Naive thymus-derived CD8-positive, alpha-beta T cell (primary cell): ENCODE results near the gene CBLL1. TPM values are rescaled to one million over a fixed set of nuclear protein-coding genes. Genes with fewer than 3 reads are reported as not detected.

Experiments used
- ATAC-seq, 2 donors: fragments of 150-1000 bp; cut with Tn5 transposase in 1 of 2; sonication (Bioruptor Pico), chemical (Tn5 transposase) in 1 of 2; 1 replicate in 1 of 2; 2 replicates in 1 of 2; pipeline ENCODE4 v1.10.0; 2021; ENCODE audit warnings: mild to moderate bottlenecking in 2 of 2, moderate library complexity in 2 of 2
- POLR2A ChIA-PET: fragments of 350-600 bp; sonication (Branson Sonifier 250); formaldehyde crosslinking; loops from one replicate; lab custom pipeline; 2021; ENCODE audit warnings: antibody characterized with exemption; lab: Charles Lee
- DNase-seq, 10 donors: peaks; one replicate each; pipeline versions ENCODE4 v3.0.0 to v3.0.0-alpha.2; 2020 to 2022
- H3K27ac Mint-ChIP-seq, 10 donors: one replicate each; pipeline ENCODE4 v1.8.0; 2020 to 2022; ENCODE audit warnings: mild to moderate bottlenecking in 10 of 10, mixed read lengths in 10 of 10, moderate library complexity in 4 of 10, inconsistent platforms in 1 of 10
- H3K27me3 Mint-ChIP-seq, 5 donors: one replicate each; pipeline ENCODE4 v1.8.0; 2021 to 2022; ENCODE audit warnings: mixed read lengths in 5 of 5
- H3K36me3 Mint-ChIP-seq, 3 donors: one replicate each; pipeline ENCODE4 v1.8.0; 2020 to 2022; ENCODE audit warnings: mixed read lengths in 3 of 3, mild to moderate bottlenecking in 2 of 3, inconsistent platforms in 1 of 3
- H3K4me1 Mint-ChIP-seq, 4 donors: one replicate each; pipeline ENCODE4 v1.8.0; 2021 to 2022; ENCODE audit warnings: mixed read lengths in 4 of 4
- H3K4me3 Mint-ChIP-seq, 10 donors: one replicate each; pipeline ENCODE4 v1.8.0; 2020 to 2022; ENCODE audit warnings: mild to moderate bottlenecking in 10 of 10, mixed read lengths in 10 of 10, moderate library complexity in 6 of 10, inconsistent platforms in 1 of 10
- H3K9me3 Mint-ChIP-seq, 9 donors: one replicate each; pipeline ENCODE4 v1.8.0; 2020 to 2022; ENCODE audit warnings: mixed read lengths in 9 of 9, mild to moderate bottlenecking in 3 of 9, inconsistent platforms in 1 of 9, moderate library complexity in 1 of 9
- polyA plus RNA-seq, 3 donors: library from polyadenylated mRNA; unstranded; fragments of 300-500 nt; fragmentation: Illumina TruSeq; gene quantifications; one replicate each; pipeline ENCODE4 v1.2.3, GENCODE V29; 2021
- total RNA-seq, 8 experiments: library from RNA in 2 of 8; stranded (reverse) in 2 of 8; gene quantifications; one replicate each; pipeline ENCODE4 v1.2.3 and lab custom pipeline; 2021 to 2026

CBLL1 gene
- total and polyA plus RNA-seq, 5 experiments from 2014 or later: 44.8 to 59.9 (median 51.8) TPM

DNA sequence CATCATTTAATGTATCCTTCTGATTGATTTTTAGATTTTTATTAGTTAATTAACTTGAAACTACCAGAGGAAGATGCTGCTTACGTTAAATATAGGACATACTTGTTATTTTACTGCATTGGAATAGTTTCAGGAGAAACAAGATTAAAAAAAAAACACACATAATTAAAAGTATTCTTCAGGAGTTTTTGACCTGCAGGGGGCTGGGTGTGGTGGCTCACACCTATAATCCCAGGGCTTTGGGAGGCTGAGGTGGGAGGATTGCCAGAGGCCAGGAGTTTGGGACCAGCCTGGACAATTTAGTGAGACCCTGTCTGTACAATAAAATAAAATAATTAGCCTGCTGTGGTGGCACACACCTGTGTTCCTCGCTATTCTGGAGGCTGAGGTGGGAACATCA is 10.7 kb downstream of the CBLL1 start:
- H3K27me3 Mint-ChIP-seq: no peaks in the 10 kb centered on the region
- DNase-seq: no peak
- no peak overlapping the region for H3K4me3 Mint-ChIP-seq
- peaks cover 7 to 21% (median 14%) of the 10 kb centered on the region in 4 donors for H3K4me1 Mint-ChIP-seq
- H3K9me3 Mint-ChIP-seq: no peaks in the 10 kb centered on the region
- peak overlapping the region in 5 of 10 donors; percentile 2 to 73 (median 35) for H3K27ac Mint-ChIP-seq
- POLR2A ChIA-PET: no interaction called here
- H3K36me3 Mint-ChIP-seq: peaks cover 9 to 86% (median 16%) of the 10 kb centered on the region in 3 donors
- no peak for ATAC-seq

DNA sequence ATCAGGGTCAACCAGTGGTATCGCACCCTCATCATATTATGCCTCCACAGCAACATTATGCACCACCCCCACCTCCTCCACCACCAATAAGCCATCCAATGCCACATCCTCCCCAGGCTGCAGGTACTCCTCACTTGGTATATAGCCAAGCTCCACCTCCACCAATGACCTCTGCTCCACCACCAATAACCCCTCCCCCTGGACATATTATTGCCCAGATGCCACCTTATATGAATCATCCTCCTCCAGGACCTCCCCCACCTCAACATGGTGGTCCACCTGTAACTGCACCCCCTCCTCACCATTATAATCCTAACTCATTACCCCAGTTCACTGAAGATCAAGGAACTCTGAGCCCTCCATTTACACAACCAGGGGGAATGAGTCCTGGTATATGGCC is 14.7 kb downstream of the CBLL1 start:
- H3K27me3 Mint-ChIP-seq: no peaks in the 10 kb centered on the region
- POLR2A ChIA-PET: interaction anchor here (0.8 kb wide), 1 partner anchor 1131 kb away, joined by 3 read pairs; no protein-coding TSS in a partner anchor
- H3K36me3 Mint-ChIP-seq: peaks cover 7 to 69% (median 17%) of the 10 kb centered on the region in 3 donors
- H3K4me1 Mint-ChIP-seq: peaks cover 0 to 10% (median 5%) of the 10 kb centered on the region in 4 donors
- no peak overlapping the region for H3K4me3 Mint-ChIP-seq
- H3K9me3 Mint-ChIP-seq: no peaks in the 10 kb centered on the region
- DNase-seq (no peak), ATAC-seq (no peak)
- H3K27ac Mint-ChIP-seq: peak overlapping the region in 5 of 10 donors; percentile 17 to 83 (median 70)

DNA sequence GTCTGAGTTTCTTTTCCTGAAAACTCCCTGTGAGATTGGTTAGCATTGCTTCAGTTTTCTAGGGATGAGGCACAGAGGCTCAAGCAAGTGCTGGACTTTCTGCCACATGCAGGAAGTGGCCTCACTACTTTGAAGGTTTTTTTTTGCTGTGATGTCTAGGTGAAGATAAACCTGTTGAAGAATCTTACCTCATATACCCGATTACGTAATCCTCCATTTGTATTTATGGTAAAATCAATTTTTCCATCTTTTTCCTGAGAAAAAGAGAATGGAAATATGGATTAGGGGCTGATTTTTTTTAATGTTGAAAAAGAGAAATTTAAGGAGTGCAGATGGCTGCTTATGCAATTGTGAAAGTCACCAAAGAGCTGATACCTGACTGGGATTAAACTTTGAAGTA is 23.4 kb downstream of the CBLL1 start:
- POLR2A ChIA-PET: interaction anchor here (1.1 kb wide), 1 partner anchor 27 kb away, joined by 5 read pairs; no protein-coding TSS in a partner anchor
- no peaks in the 10 kb centered on the region for H3K9me3 Mint-ChIP-seq
- peaks cover 0 to 4% (median 2%) of the 10 kb centered on the region in 3 donors for H3K36me3 Mint-ChIP-seq

DNA sequence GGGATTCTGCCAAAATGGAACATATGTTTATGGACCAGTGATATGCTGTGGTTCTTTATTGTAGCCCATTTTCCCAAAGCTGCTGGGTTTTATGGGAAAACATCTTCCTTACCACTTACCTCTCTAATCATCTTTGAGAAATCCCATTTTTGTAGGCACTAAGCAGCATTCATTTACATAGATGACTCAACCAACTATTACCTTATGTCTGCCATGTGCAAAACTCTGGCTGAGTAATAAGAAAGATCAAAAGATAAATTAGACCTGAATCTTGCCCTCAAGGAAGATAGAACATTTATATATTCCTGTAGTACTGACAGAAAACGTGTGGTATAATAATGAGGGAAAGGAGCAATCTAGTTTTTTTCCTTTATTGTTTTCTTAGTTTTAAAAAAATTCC is 24.3 kb downstream of the CBLL1 start:
- no peak for DNase-seq
- POLR2A ChIA-PET: no interaction called here
- Mint-ChIP-seq H3K4me3 (no peak overlapping the region), H3K27me3 (peaks cover 0 to 1% (median 0%) of the 10 kb centered on the region in 5 donors), H3K9me3 (no peaks in the 10 kb centered on the region), H3K36me3 (peaks cover 0 to 4% (median 2%) of the 10 kb centered on the region in 3 donors), H3K4me1 (peaks cover 3 to 16% (median 10%) of the 10 kb centered on the region in 4 donors), H3K27ac (peak overlapping the region in 1 of 10 donors; percentile 11)
- no peak for ATAC-seq

More for the DNA sequence above, 23.4 kb downstream of the CBLL1 start:
- DNase-seq (no peak), ATAC-seq (no peak)
- Mint-ChIP-seq H3K4me3 (no peak overlapping the region), H3K27me3 (no peaks in the 10 kb centered on the region), H3K4me1 (peaks cover 3 to 16% (median 10%) of the 10 kb centered on the region in 4 donors), H3K27ac (peak overlapping the region in 1 of 10 donors; percentile 57)

DNA sequence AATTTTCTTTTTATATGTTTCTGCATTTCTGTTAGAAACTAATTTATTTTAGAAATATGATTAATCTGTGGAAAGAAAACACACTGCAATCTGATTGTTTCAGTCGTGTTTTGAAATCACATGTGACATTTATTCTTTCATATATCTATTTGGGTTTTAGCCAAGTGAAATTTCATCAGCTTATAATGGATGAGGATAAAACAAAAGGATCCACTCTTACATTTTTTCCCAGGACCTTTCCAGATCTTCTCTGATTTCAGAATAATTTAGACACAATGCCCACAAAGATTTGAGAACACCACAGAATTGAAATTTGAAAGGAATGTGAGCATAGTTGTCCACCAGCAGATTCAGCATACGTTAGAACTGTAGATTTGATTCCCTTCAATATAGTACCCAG is 29.1 kb downstream of the CBLL1 start:
- peaks cover 0 to 7% (median 0%) of the 10 kb centered on the region in 3 donors for H3K36me3 Mint-ChIP-seq
- no peak overlapping the region for H3K27ac Mint-ChIP-seq
- POLR2A ChIA-PET: no interaction called here
- ATAC-seq (no peak), DNase-seq (no peak)
- H3K9me3 Mint-ChIP-seq: no peaks in the 10 kb centered on the region
- peaks cover 0 to 6% (median 3%) of the 10 kb centered on the region in 4 donors for H3K4me1 Mint-ChIP-seq
- no peak overlapping the region for H3K4me3 Mint-ChIP-seq
- H3K27me3 Mint-ChIP-seq: peaks cover 0 to 1% (median 0%) of the 10 kb centered on the region in 5 donors

DNA sequence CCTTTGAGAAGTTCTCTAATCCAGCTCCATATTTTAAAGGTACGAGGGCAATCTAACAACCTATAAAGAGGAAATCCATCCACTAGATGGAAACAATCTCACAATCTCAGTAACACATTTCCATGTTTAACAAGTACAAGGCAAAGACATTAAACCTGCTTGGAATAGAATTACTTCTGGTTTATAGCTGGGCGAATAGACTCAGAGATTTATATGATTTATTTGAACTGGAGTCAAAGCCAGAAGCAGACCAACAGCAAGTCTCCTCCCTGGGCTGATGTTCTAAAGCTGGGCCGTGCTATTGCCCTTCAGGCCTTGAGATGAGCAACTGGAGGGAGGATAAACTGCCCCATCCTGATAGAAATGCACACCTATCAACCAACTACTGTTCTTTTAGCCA is 33.8 kb downstream of the CBLL1 start:
- ATAC-seq (no peak), DNase-seq (no peak)
- Mint-ChIP-seq H3K9me3 (no peaks in the 10 kb centered on the region), H3K27ac (no peak overlapping the region), H3K4me1 (no peaks in the 10 kb centered on the region), H3K36me3 (peaks cover 0 to 4% (median 0%) of the 10 kb centered on the region in 3 donors), H3K27me3 (peaks cover 0 to 1% (median 0%) of the 10 kb centered on the region in 5 donors), H3K4me3 (no peak overlapping the region)
- POLR2A ChIA-PET: no interaction called here

DNA sequence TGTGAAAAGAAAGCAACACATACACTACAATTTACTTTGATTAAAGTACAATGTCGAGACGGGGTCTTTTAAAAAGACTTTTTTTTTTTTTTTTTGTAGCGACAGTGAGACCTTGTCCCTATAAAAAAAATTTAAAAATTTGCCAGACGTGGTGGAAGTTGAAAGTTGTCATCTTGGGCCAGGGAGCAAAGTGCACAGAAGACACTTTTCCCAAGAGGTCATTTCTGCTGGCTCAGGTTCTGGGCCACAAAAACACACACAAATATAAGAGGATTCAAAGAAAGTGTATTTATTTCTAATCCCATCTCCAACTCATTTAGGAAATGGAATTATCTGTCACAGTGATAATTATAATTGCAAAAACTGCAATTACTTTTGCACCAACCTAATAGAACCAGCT is 34.3 kb downstream of the CBLL1 start:
- Mint-ChIP-seq H3K36me3 (peaks cover 0 to 4% (median 0%) of the 10 kb centered on the region in 3 donors), H3K4me3 (no peak overlapping the region), H3K27me3 (no peaks in the 10 kb centered on the region), H3K27ac (no peak overlapping the region), H3K4me1 (no peaks in the 10 kb centered on the region), H3K9me3 (no peaks in the 10 kb centered on the region)
- DNase-seq (no peak), ATAC-seq (no peak)
- POLR2A ChIA-PET: interaction anchor here (0.7 kb wide), 1 partner anchor 420 kb away, joined by 3 read pairs; no protein-coding TSS in a partner anchor

DNA sequence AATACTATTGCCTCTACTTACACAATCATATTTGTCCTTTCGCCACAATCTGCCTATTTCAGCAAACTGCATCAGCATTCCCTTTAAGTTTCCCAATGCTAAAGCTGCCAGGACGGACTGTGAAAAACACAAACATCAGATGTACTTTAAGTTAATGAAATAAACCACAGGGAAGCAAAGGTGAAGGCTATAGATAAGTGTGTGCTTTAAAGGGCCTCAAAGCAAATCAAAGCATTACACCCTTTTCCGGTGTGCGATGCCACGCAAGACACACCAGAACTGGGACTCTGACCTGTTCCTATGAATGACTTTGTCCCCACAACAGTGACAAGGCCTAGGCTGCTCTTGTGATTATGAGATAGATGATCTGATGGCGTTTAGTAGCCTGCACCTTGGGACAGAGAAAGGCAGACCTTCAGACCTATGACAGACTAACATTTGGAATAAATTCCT is 35.7 kb downstream of the CBLL1 start:
- POLR2A ChIA-PET: no interaction called here
- Mint-ChIP-seq H3K4me1 (no peaks in the 10 kb centered on the region), H3K4me3 (no peak overlapping the region), H3K9me3 (no peaks in the 10 kb centered on the region), H3K27ac (no peak overlapping the region), H3K27me3 (no peaks in the 10 kb centered on the region), H3K36me3 (peaks cover 0 to 4% (median 0%) of the 10 kb centered on the region in 3 donors)
- ATAC-seq: no peak
- no peak for DNase-seq

DNA sequence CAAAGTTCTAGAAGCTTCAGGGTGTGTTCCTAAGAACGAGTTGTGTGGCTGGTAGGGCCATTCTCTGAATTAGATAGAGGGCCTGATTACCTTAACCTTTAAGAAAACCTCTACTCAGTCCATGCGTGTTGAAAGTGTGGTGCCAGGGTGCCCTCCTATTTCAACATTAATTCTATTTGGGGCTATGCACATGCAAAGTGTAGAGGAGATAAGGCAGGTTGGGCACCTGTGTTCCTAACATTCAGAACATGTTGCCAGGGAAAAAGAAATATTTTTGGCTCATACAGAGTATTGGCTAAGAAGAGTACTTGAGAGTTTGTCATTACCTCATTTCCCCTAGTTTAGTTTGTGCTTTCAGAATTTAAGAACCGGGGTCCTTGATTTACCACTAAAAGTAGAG is 38.4 kb downstream of the CBLL1 start:
- H3K4me1 Mint-ChIP-seq: no peaks in the 10 kb centered on the region
- no peaks in the 10 kb centered on the region for H3K36me3 Mint-ChIP-seq
- DNase-seq (no peak), ATAC-seq (no peak)
- no peak overlapping the region for H3K4me3 Mint-ChIP-seq
- H3K27ac Mint-ChIP-seq: no peak overlapping the region
- POLR2A ChIA-PET: no interaction called here
- peaks cover 0 to 3% (median 0%) of the 10 kb centered on the region in 5 donors for H3K27me3 Mint-ChIP-seq
- H3K9me3 Mint-ChIP-seq: no peaks in the 10 kb centered on the region

DNA sequence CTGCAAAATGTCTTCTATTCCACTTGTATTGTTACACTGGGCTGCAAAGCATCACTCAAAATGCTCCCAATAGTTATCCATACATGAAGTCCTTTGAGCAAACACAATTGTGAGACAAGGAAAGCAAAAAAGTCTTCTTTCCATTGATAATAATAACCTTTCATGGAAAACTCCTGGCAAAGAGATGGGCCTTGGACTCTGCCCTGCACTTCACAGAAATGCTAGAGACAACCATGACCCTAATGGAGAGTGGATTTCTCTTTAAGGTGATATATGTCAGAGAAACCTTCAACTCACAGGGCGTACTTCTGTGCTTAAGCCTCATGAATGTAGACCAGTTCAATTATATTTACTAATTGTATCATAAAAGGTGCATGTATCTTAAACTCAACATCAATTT is 39.7 kb downstream of the CBLL1 start:
- Mint-ChIP-seq H3K27ac (no peak overlapping the region), H3K4me3 (no peak overlapping the region), H3K9me3 (no peaks in the 10 kb centered on the region), H3K4me1 (peaks cover 0 to 2% (median 0%) of the 10 kb centered on the region in 4 donors), H3K27me3 (peaks cover 0 to 3% (median 0%) of the 10 kb centered on the region in 5 donors), H3K36me3 (no peaks in the 10 kb centered on the region)
- ATAC-seq: no peak
- no peak for DNase-seq
- POLR2A ChIA-PET: no interaction called here

DNA sequence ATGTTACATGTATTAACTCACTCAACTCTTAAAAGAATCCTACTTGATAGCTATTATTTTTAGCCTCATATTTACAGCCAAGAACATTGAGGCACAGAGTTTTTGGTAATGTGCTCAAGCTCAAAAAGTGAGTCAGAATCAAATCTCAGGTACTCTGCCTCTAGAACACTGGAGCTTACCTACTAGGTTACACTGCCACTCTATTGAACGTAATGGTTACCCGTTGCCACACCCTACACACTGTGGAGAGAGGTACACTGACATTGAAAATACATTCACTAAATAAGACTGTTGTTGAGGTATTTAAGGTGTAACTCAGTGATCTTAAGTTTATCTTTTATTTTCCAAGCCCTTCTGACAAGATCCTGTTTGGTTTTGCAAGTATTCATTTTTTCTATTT is 41.2 kb downstream of the CBLL1 start:
- Mint-ChIP-seq H3K36me3 (no peaks in the 10 kb centered on the region), H3K4me3 (no peak overlapping the region), H3K27me3 (peaks cover 0 to 3% (median 0%) of the 10 kb centered on the region in 5 donors), H3K4me1 (peaks cover 0 to 2% (median 0%) of the 10 kb centered on the region in 4 donors), H3K9me3 (no peaks in the 10 kb centered on the region), H3K27ac (no peak overlapping the region)
- POLR2A ChIA-PET: no interaction called here
- DNase-seq: no peak
- no peak for ATAC-seq

DNA sequence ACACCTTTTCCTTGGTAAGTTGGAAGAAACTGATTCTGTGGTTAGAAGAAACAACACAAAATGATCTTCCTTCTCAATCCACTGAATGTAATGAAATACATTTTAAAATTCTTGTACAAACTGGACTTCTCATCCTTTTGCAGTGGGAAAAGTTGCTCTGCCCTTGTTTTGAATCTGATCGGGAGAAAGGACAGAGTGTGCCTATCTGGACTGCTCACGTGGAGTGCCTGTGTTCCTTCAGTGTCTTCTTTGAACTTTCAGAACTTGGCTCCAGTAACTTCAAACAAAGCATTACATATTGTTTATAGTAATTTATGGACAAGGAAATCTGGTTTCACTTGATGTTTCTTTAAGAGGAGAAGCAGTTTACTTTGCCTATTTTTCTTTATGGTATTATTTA is 42.0 kb downstream of the CBLL1 start:
- peaks cover 0 to 2% (median 0%) of the 10 kb centered on the region in 4 donors for H3K4me1 Mint-ChIP-seq
- H3K9me3 Mint-ChIP-seq: no peaks in the 10 kb centered on the region
- POLR2A ChIA-PET: no interaction called here
- ATAC-seq (no peak), DNase-seq (no peak)
- H3K27me3 Mint-ChIP-seq: peaks cover 0 to 3% (median 1%) of the 10 kb centered on the region in 5 donors
- no peak overlapping the region for H3K27ac Mint-ChIP-seq
- no peak overlapping the region for H3K4me3 Mint-ChIP-seq
- no peaks in the 10 kb centered on the region for H3K36me3 Mint-ChIP-seq

DNA sequence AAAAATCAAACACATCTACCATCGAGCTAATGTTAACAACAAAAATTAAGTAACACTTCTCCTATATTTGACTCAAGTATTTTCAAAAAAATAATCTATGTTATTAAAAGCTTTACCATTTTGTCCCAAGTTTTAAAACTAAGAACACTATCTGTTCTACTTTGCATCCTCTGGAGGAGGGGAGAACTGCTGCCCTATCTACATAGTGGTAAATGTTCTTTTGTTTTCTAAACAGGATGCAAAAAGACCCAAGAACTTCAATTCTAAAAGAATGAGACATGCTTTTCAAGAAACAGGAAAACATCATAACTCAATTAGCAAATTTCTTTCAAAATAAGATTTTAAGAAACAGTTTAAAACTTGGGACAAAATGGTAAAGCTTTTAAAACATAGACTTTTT is 44.3 kb downstream of the CBLL1 start:
- peaks cover 0 to 9% (median 2%) of the 10 kb centered on the region in 5 donors for H3K27me3 Mint-ChIP-seq
- no peak overlapping the region for H3K4me3 Mint-ChIP-seq

DNA sequence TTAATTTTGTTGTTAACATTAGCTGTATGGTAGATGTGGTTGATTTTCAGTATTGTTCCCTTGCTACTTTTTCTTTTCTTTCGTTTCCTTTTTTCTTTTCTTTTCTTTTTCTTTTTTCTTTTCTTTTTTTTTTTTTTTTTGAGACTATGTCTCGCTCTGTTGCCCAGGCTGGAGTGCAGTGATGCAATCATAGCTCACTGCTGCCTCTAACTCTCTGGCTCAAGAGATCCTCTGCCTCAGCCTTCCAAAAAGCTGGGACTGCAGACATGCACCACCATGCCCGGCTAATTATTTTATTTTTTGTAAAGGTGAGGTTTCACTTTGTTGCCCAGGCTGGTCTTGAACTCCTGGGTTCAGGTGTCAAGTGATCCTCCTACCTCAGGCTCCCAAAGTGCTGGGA is 44.7 kb downstream of the CBLL1 start:
- no peak for ATAC-seq
- H3K27ac Mint-ChIP-seq: peak overlapping the region in 1 of 10 donors; percentile 53

More for the DNA sequence above, 44.3 kb downstream of the CBLL1 start:
- Mint-ChIP-seq H3K9me3 (no peaks in the 10 kb centered on the region), H3K36me3 (no peaks in the 10 kb centered on the region), H3K4me1 (peaks cover 0 to 2% (median 0%) of the 10 kb centered on the region in 4 donors), H3K27ac (no peak overlapping the region)
- POLR2A ChIA-PET: no interaction called here
- DNase-seq: no peak
- no peak for ATAC-seq

More for the DNA sequence above, 44.7 kb downstream of the CBLL1 start:
- H3K4me3 Mint-ChIP-seq: no peak overlapping the region
- no peaks in the 10 kb centered on the region for H3K9me3 Mint-ChIP-seq
- peaks cover 0 to 2% (median 0%) of the 10 kb centered on the region in 4 donors for H3K4me1 Mint-ChIP-seq
- POLR2A ChIA-PET: no interaction called here
- peaks cover 0 to 10% (median 3%) of the 10 kb centered on the region in 5 donors for H3K27me3 Mint-ChIP-seq
- no peaks in the 10 kb centered on the region for H3K36me3 Mint-ChIP-seq
- DNase-seq: no peak
